GM12878 (cell line): ENCODE data around the gene SGSM2. TPM values are rescaled to one million over a fixed set of nuclear protein-coding genes. Genes with fewer than 3 reads are reported as not detected.

Source experiments
- ATAC-seq: fragments of 200-7000 bp; cut with Tn5 transposase; 3 replicates; pipeline ENCODE4 v1.9.1; 2020; ENCODE audit warnings: mild to moderate bottlenecking, moderate library complexity
- BruUV-seq: library from RNA; stranded (reverse); fragments of 400-500 nt; replicated peaks from 2 replicates; lab custom pipeline; 2021; lab: Mats Ljungman, UMichigan
- CTCF ChIA-PET: fragments of 300-600 bp; sonication (Branson Sonifier 250); formaldehyde crosslinking; extraction: SDS; loops from one replicate; lab custom pipeline; 2021; ENCODE audit warnings: inconsistent platforms; lab: Yijun Ruan, JAX
- POLR2A ChIA-PET: fragments of 350-600 bp; formaldehyde crosslinking; extraction: SDS; loops from one replicate; lab custom pipeline; 2021; ENCODE audit warnings: inconsistent platforms; lab: Charles Lee
- RAD21 ChIA-PET: fragments of 300-600 bp; sonication (Branson Sonifier 250); formaldehyde crosslinking; loops from one replicate; lab custom pipeline; 2023; ENCODE audit warnings: antibody characterized with exemption; ENCODE audit not compliant: unreplicated experiment; lab: Charles Lee
- SMC1A ChIA-PET: fragments of 300-600 bp; sonication (Branson Sonifier 250); formaldehyde crosslinking; loops from one replicate; lab custom pipeline; 2023; ENCODE audit not compliant: unreplicated experiment, uncharacterized antibody; lab: Charles Lee
- DNase-seq: peaks from one replicate; pipeline ENCODE4 v3.0.0-alpha.2; 2011; ENCODE audit warnings: low read depth, low spot score
- FAIRE-seq: peaks from 3 replicates; lab custom pipeline; 2011; peaks lifted over from hg19 to GRCh38; lab: Jason Lieb, UNC
- H2AFZ ChIP-seq: 2 replicates; pipeline ENCODE4 v1.6.0; 2011; ENCODE audit warnings: low read depth, low read length, control low read depth; ENCODE audit not compliant: control insufficient read depth
- H3K27ac ChIP-seq: 2 replicates; pipeline ENCODE4 v1.5.1; 2011; ENCODE audit warnings: control low read depth; ENCODE audit not compliant: control insufficient read depth, insufficient read depth
- H3K27me3 ChIP-seq, 2 experiments: replicated peaks in 1 of 2; 2 replicates each; pipeline versions ENCODE4 v1.6.0 to v1.6.1; 2011; ENCODE audit warnings: low read length in 1 of 2; ENCODE audit not compliant: control insufficient read depth in 2 of 2, insufficient read depth in 2 of 2
- H3K36me3 ChIP-seq, 2 experiments: 2 replicates each; pipeline ENCODE4 v1.5.1; 2011; ENCODE audit warnings: low read length in 1 of 2; ENCODE audit not compliant: control insufficient read depth in 2 of 2, insufficient read depth in 2 of 2
- H3K4me1 ChIP-seq: 2 replicates; pipeline ENCODE4 v1.6.1; 2011; ENCODE audit warnings: mild to moderate bottlenecking, low read length, moderate library complexity, mixed read lengths; ENCODE audit not compliant: control insufficient read depth, insufficient read depth
- H3K4me2 ChIP-seq: 2 replicates; pipeline ENCODE4 v1.6.0; 2011; ENCODE audit warnings: control low read depth; ENCODE audit not compliant: control insufficient read depth, insufficient read depth
- H3K4me3 ChIP-seq: fragments of 200-600 bp; sonication (generic); 2 replicates; pipeline ENCODE4 v1.5.1; 2016
- H3K79me2 ChIP-seq: 2 replicates; pipeline ENCODE4 v1.6.0; 2011; ENCODE audit warnings: low read length; ENCODE audit not compliant: control insufficient read depth, insufficient read depth
- H3K9ac ChIP-seq: 2 replicates; pipeline ENCODE4 v1.8.0; 2011; ENCODE audit warnings: low read length, control low read depth, mixed read lengths; ENCODE audit not compliant: control insufficient read depth, insufficient read depth
- H3K9me3 ChIP-seq: replicated peaks from 3 replicates; pipeline ENCODE4 v1.5.1; 2011; ENCODE audit warnings: mild to moderate bottlenecking, low read length; ENCODE audit not compliant: control insufficient read depth, insufficient read depth
- H4K20me1 ChIP-seq: 2 replicates; pipeline ENCODE4 v1.6.0; 2011; ENCODE audit not compliant: control insufficient read depth, insufficient read depth
- CHD2 ChIP-seq: IDR thresholded peaks from 2 replicates; pipeline ENCODE4 v1.6.1; 2011; ENCODE audit warnings: low read depth, low read length, improper control_type of control experiment, borderline replicate concordance
- EGR1 ChIP-seq, 2 experiments: IDR thresholded peaks; 1 replicate in 1 of 2; 2 replicates in 1 of 2; pipeline ENCODE4 v1.6.1; 2011 to 2012; ENCODE audit warnings: low read depth in 2 of 2, low read length in 2 of 2, borderline replicate concordance in 1 of 2, mild to moderate bottlenecking in 1 of 2, moderate library complexity in 1 of 2
- GATAD2B ChIP-seq: fragments of 450-650 bp; conservative IDR thresholded peaks from 2 replicates; pipeline ENCODE4 v1.6.1; 2017; ENCODE audit warnings: low read depth, mild to moderate bottlenecking, moderate library complexity
- HCFC1 ChIP-seq: fragments of 150-350 bp; IDR thresholded peaks from 2 replicates; pipeline ENCODE4 v1.6.1; 2014; ENCODE audit warnings: low read length
- HDAC2 ChIP-seq: fragments of 200-600 bp; sonication (generic); IDR thresholded peaks from 2 replicates; pipeline ENCODE4 v1.6.1; 2017
- HDAC6 ChIP-seq: fragments of 200-600 bp; sonication (generic); IDR thresholded peaks from one replicate; pipeline ENCODE4 v1.8.0; 2017; ENCODE audit warnings: antibody characterized with exemption; ENCODE audit not compliant: unreplicated experiment
- MEF2B ChIP-seq: fragments of 450-650 bp; IDR thresholded peaks from 2 replicates; pipeline ENCODE4 v1.6.1; 2018; ENCODE audit warnings: mild to moderate bottlenecking, moderate library complexity; ENCODE audit not compliant: partially characterized antibody, poor library complexity, severe bottlenecking
- MXI1 ChIP-seq: fragments of 150-350 bp; IDR thresholded peaks from 2 replicates; pipeline ENCODE4 v1.6.1; 2011; ENCODE audit warnings: low read depth, mild to moderate bottlenecking, inconsistent platforms, low read length, improper control_type of control experiment
- MYC ChIP-seq: IDR thresholded peaks from 2 replicates; pipeline ENCODE4 v1.6.1; 2011; ENCODE audit warnings: mild to moderate bottlenecking, low read length, moderate library complexity, inconsistent platforms; ENCODE audit not compliant: insufficient read depth, insufficient replicate concordance, insufficient read length, severe bottlenecking
- POLR2A ChIP-seq: IDR thresholded peaks from 2 replicates; pipeline ENCODE4 v1.6.1; 2011; ENCODE audit warnings: low read depth, mild to moderate bottlenecking, low read length
- POU2F2 ChIP-seq: IDR thresholded peaks from 3 replicates; pipeline ENCODE4 v1.6.1; 2011; ENCODE audit warnings: low read depth, mild to moderate bottlenecking, low read length, borderline replicate concordance
- RELA ChIP-seq: fragments of 450-650 bp; IDR thresholded peaks from 2 replicates; pipeline ENCODE4 v1.8.0; 2014; ENCODE audit warnings: borderline replicate concordance; ENCODE audit not compliant: partially characterized antibody
- SIX5 ChIP-seq: IDR thresholded peaks from 2 replicates; pipeline ENCODE4 v1.6.1; 2011; ENCODE audit warnings: mild to moderate bottlenecking, low read depth, low read length, moderate library complexity; ENCODE audit not compliant: severe bottlenecking
- SREBF1 ChIP-seq: IDR thresholded peaks from 2 replicates; pipeline ENCODE4 v1.6.1; 2012; ENCODE audit warnings: mild to moderate bottlenecking, low read length
- ZZZ3 ChIP-seq: IDR thresholded peaks from 2 replicates; pipeline ENCODE4 v1.6.1; 2011; ENCODE audit warnings: low read depth; ENCODE audit not compliant: control insufficient read depth, insufficient read length
- WGBS: methylation state at CpG from one replicate; pipeline ENCODE4 v1.1.6; 2016; ENCODE audit warnings: low lambda C conversion rate; ENCODE audit not compliant: insufficient replicate concordance, insufficient coverage; ENCODE audit errors: missing lambda C conversion rate; 5-methylcytosine and 5-hydroxymethylcytosine counted together
- in situ Hi-C: fragments of 300-500 bp; cut with MboI; formaldehyde crosslinking; loops from 9 replicates; pipeline ENCODE4 v1.14.3; 2018; ENCODE audit warnings: mixed read lengths
- intact Hi-C: fragments of 100-400 bp; cut with micrococcal nuclease; formaldehyde crosslinking; loops from one replicate; pipeline ENCODE4 v1.14.2; 2022; ENCODE audit not compliant: unreplicated experiment
- polyA plus RNA-seq, 11 experiments: library from polyadenylated mRNA; depleted of rRNA in 4 of 11; unstranded in 6 of 11; stranded (reverse) in 5 of 11; fragments of >200 nt; fragmentation: Nextera tagmentation in 4 of 11; fragmentation: Illumina TruSeq in 1 of 11; extraction: Ambion mirVana in 4 of 11; extraction: Trizol in 1 of 11; gene quantifications; 1 replicate in 1 of 11; 2 replicates in 10 of 11; pipeline versions ENCODE4 v1.2.1 to v1.2.3, GENCODE V29; 2011 to 2016; ENCODE audit warnings: inconsistent platforms in 2 of 11, missing spikeins in 2 of 11, low read depth in 1 of 11
- total RNA-seq, 4 experiments: library from RNA; depleted of rRNA in 3 of 4; stranded (reverse); fragments of >200 nt in 3 of 4; fragmentation: Illumina TruSeq in 1 of 4; extraction: Trizol in 1 of 4; gene quantifications; 2 replicates each; pipeline versions ENCODE4 v1.2.1 to v1.2.3, GENCODE V29; 2013 to 2021
- TF ChIP-seq, protein P1 (sequence below): fragments of 450-650 bp; formaldehyde crosslinking; IDR thresholded peaks from 2 replicates; pipeline ENCODE4 v1.5.0; 2022; ENCODE audit warnings: mild to moderate bottlenecking, missing genetic modification characterization
- TF ChIP-seq, protein P2 (sequence below): IDR thresholded peaks from 2 replicates; pipeline ENCODE4 v1.6.1; 2011; ENCODE audit warnings: borderline replicate concordance, low read depth, mild to moderate bottlenecking, moderate library complexity, low read length; ENCODE audit not compliant: insufficient read depth, poor library complexity, severe bottlenecking

The SGSM2 gene
- total and polyA plus RNA-seq, 10 of the 15 experiments (the other 5 are each of a cell fraction or from before 2014, with no cell fraction given), result 0.50 to 50.9 (median 18.5) TPM

DNA sequence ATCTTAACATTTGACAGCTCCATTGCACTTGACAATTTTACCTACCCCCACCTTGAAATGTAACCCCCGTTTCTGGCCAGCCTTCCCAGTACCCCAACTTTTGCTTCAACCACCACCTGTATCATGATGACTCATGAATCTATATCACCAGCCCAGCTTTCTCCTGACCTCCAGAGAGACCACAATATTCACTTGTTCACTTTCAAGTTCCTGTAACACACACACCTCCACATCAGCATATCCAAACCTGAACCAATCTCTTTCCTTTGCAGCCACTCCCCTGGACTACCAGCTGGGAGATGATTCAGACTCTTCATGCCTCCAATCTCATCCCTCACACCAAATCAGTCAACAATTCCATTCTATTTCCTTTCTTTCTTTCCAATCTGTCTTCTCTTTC, 41.7 kb upstream of the SGSM2 start (continued):
- TF ChIP-seq CHD2, result no peak
- TF ChIP-seq, protein P1, sequence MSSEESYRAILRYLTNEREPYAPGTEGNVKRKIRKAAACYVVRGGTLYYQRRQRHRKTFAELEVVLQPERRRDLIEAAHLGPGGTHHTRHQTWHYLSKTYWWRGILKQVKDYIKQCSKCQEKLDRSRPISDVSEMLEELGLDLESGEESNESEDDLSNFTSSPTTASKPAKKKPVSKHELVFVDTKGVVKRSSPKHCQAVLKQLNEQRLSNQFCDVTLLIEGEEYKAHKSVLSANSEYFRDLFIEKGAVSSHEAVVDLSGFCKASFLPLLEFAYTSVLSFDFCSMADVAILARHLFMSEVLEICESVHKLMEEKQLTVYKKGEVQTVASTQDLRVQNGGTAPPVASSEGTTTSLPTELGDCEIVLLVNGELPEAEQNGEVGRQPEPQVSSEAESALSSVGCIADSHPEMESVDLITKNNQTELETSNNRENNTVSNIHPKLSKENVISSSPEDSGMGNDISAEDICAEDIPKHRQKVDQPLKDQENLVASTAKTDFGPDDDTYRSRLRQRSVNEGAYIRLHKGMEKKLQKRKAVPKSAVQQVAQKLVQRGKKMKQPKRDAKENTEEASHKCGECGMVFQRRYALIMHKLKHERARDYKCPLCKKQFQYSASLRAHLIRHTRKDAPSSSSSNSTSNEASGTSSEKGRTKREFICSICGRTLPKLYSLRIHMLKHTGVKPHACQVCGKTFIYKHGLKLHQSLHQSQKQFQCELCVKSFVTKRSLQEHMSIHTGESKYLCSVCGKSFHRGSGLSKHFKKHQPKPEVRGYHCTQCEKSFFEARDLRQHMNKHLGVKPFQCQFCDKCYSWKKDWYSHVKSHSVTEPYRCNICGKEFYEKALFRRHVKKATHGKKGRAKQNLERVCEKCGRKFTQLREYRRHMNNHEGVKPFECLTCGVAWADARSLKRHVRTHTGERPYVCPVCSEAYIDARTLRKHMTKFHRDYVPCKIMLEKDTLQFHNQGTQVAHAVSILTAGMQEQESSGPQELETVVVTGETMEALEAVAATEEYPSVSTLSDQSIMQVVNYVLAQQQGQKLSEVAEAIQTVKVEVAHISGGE (CRISPR knock-in tag), result no peak
- TF ChIP-seq HDAC2, result no peak
- TF ChIP-seq SIX5, result no peak
- TF ChIP-seq POU2F2, result peak; percentile 24; the same call in 1 of the 3 replicates
- TF ChIP-seq, protein P2, sequence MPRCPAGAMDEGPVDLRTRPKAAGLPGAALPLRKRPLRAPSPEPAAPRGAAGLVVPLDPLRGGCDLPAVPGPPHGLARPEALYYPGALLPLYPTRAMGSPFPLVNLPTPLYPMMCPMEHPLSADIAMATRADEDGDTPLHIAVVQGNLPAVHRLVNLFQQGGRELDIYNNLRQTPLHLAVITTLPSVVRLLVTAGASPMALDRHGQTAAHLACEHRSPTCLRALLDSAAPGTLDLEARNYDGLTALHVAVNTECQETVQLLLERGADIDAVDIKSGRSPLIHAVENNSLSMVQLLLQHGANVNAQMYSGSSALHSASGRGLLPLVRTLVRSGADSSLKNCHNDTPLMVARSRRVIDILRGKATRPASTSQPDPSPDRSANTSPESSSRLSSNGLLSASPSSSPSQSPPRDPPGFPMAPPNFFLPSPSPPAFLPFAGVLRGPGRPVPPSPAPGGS, result no peak
- TF ChIP-seq POLR2A, result no peak

DNA sequence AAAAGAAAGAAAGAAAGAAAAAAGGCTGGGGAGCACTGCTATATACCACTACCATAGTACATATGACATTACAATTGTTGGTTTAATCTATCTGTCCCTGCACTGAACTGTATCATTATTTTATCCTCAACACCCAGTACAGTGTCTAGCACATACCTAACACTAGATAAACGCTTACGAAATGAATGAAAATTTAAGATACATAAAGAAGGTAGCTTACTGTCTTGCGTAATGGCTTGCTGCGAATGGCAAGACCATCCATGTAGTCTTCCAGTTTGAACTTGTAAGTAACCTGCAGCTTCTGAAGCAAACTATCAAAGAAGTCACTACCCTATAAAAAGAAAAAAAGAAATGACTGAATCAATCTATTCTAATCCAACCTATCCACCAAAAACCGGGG, 40.3 kb upstream of the SGSM2 start:
- no peaks in the 10 kb centered on the region for H4K20me1 ChIP-seq
- ChIA-PET POLR2A (interaction anchor here (1.9 kb wide), 1 partner anchor 24 kb away, joined by 5 read pairs; no protein-coding TSS in a partner anchor), SMC1A (interaction anchor here (0.8 to 1.2 kb wide), 3 partner anchors 13 to 39 kb away, joined by 3 read pairs; partner anchors contain the start of gene TSR1), CTCF (interaction anchor here (0.9 to 1.8 kb wide), 3 partner anchors 13 to 244 kb away, joined by 3 to 5 read pairs (median 3); no protein-coding TSS in a partner anchor), RAD21 (no interaction called here)
- H3K27ac ChIP-seq, result no peak overlapping the region
- no peak overlapping the region for H2AFZ ChIP-seq
- ATAC-seq (no peak), FAIRE-seq (no peak), DNase-seq (no peak)
- no peak overlapping the region for H3K4me3 ChIP-seq
- H3K36me3 ChIP-seq, result peaks cover 5 to 27% of the 10 kb centered on the region in 2 experiments
- H3K4me1 ChIP-seq, result peaks cover 14% of the 10 kb centered on the region
- no peak overlapping the region for H3K9ac ChIP-seq
- H3K9me3 ChIP-seq, result no peaks in the 10 kb centered on the region; the same call in 2 of the 3 replicates
- H3K27me3 ChIP-seq, result no peaks in the 10 kb centered on the region
- H3K4me2 ChIP-seq, result no peak overlapping the region
- no TSS peak for BruUV-seq
- intact Hi-C loops, result no loop called here
- peaks cover 31% of the 10 kb centered on the region for H3K79me2 ChIP-seq
- in situ Hi-C loops, result no loop called here
- whole genome bisulfite sequencing, result 86% methylated on average over 5 of the region's 5 CpGs
- TF ChIP-seq MXI1 (no peak), HDAC6 (no peak), SREBF1 (no peak), MYC (no peak), HCFC1 (no peak), MEF2B (no peak), RELA (no peak), EGR1 (IDR thresholded peaks at IDR 0.05; ENCODE audit: borderline replicate concordance in 1 of 2, low read depth in 2 of 2, low read length in 2 of 2) (no peak), ZZZ3 (no peak), GATAD2B (no peak)
